HUES6 (cell line): ENCODE measurements around the gene EHMT1.

ENCODE experiments used
- H3K27ac ChIP-seq: 2 replicates; pipeline ENCODE4 v1.7.0; 2013; ENCODE audit warnings: low read depth, mild to moderate bottlenecking, low read length, inconsistent platforms
- H3K27me3 ChIP-seq: 2 replicates; pipeline ENCODE4 v1.6.1; 2013; ENCODE audit warnings: low read length; ENCODE audit not compliant: control insufficient read depth, insufficient read depth
- H3K36me3 ChIP-seq: 2 replicates; pipeline ENCODE4 v1.6.1; 2013; ENCODE audit warnings: low read length; ENCODE audit not compliant: control insufficient read depth, insufficient read depth
- H3K4me1 ChIP-seq: 2 replicates; pipeline ENCODE4 v1.6.1; 2013; ENCODE audit warnings: low read length; ENCODE audit not compliant: control insufficient read depth, insufficient read depth
- H3K4me3 ChIP-seq: 2 replicates; pipeline ENCODE4 v1.5.1; 2013; ENCODE audit warnings: low read depth, low read length
- H3K9ac ChIP-seq: one replicate; pipeline ENCODE4 v1.6.1; 2013; ENCODE audit warnings: mild to moderate bottlenecking, low read length
- H3K9me3 ChIP-seq: 2 replicates; pipeline ENCODE4 v1.6.1; 2013; ENCODE audit warnings: low read depth, low read length; ENCODE audit not compliant: control insufficient read depth, insufficient read depth

Gene EHMT1

DNA sequence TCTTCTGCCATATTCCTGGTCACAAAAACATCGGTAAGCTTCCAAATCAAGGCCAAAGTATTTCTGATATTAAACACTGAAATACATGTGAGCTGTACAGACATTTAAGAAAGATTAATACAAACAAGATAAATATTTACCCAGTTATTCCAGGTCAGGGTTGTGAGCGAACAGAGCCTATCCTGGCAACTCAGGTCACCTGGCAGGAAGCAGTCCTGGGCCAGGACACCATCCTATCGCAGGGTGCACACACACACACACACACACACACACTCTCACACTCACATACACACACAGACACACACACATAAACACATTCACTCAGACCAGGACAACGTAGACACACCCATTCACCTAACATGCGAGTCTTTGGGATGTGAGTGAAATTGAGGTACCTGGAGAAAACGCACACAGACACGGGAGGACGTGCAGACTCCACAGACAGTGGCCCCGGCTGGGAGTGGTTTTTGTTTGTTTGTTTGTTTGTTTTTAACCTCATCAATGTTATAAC, 176.4 kb downstream of the EHMT1 start:
- Histone ChIP-seq H3K27ac (no peak overlapping the region), H3K9me3 (no peaks in the 10 kb centered on the region), H3K27me3 (no peaks in the 10 kb centered on the region), H3K9ac (no peak overlapping the region), H3K4me3 (no peak overlapping the region), H3K36me3 (peaks cover 93% of the 10 kb centered on the region), H3K4me1 (no peaks in the 10 kb centered on the region)

DNA sequence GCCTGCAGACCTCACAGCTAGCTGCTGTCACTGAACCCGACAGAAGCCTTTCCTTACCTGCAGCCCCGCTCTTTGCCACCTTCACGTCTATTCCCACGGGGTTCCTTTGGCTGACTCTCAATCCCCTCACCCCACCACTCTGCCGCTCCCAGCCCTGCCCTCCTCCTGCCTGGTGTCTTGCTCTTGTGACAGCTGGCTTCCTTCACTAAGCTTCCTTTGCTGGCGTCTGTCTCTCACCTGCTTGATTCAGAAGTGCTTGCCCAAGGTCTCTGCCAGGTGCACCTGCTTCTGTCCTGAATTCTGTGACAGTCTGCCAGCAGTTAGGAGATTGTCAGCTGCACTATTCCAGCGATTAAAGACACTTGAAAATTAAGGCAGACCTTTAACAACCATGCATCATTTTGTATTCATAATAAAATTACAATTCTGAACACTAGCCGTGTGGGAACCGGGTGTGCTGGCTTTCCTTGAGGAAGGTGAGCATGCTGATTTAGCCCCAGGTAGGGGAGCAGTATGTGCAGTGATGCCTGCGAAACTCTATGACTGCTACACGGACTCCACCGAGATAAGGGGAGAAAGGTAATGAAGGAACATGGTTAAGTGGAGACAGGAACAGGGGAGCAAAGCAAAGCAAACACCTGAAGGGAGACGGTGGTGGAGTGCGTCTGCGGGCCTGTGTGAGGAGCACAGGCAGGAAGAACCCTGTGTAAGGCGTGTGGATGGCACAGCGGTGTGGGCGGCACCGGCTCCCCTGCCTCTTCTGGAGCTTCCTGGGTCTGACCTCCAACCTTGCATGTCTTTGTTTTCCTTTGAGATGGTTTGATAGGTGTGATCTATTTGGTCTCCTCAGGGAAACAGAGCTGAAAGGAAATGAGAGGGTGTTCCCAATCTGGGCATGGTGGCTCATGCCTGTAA, 178.7 kb downstream of the EHMT1 start:
- Histone ChIP-seq H3K36me3 (peaks cover 93% of the 10 kb centered on the region), H3K9me3 (no peaks in the 10 kb centered on the region), H3K9ac (no peak overlapping the region), H3K4me1 (no peaks in the 10 kb centered on the region), H3K4me3 (no peak overlapping the region), H3K27ac (no peak overlapping the region), H3K27me3 (no peaks in the 10 kb centered on the region)

DNA sequence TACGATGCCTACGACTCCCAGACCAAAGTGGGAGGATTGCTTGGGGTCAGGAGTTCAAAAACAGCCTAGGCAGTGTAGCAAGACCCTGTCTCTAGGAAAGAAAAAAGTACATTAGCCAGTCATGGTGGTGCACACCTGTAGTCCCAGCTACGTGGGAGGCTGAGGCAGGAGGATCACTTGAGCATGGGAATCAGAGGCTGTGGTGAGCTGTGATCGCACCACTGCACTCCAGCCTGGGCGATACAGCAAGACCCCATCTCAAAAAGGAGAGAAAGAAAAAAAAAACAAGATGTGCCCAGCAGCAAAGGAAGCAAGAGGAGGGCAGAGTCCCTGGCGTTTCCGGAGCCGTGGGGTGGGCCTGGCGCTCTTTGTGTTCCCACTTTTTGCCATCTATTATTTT, 179.3 kb downstream of the EHMT1 start:
- H3K36me3 ChIP-seq: peaks cover 93% of the 10 kb centered on the region
- H3K4me3 ChIP-seq: no peak overlapping the region
- no peak overlapping the region for H3K9ac ChIP-seq
- no peaks in the 10 kb centered on the region for H3K4me1 ChIP-seq
- no peaks in the 10 kb centered on the region for H3K27me3 ChIP-seq
- H3K9me3 ChIP-seq: no peaks in the 10 kb centered on the region
- H3K27ac ChIP-seq: no peak overlapping the region

DNA sequence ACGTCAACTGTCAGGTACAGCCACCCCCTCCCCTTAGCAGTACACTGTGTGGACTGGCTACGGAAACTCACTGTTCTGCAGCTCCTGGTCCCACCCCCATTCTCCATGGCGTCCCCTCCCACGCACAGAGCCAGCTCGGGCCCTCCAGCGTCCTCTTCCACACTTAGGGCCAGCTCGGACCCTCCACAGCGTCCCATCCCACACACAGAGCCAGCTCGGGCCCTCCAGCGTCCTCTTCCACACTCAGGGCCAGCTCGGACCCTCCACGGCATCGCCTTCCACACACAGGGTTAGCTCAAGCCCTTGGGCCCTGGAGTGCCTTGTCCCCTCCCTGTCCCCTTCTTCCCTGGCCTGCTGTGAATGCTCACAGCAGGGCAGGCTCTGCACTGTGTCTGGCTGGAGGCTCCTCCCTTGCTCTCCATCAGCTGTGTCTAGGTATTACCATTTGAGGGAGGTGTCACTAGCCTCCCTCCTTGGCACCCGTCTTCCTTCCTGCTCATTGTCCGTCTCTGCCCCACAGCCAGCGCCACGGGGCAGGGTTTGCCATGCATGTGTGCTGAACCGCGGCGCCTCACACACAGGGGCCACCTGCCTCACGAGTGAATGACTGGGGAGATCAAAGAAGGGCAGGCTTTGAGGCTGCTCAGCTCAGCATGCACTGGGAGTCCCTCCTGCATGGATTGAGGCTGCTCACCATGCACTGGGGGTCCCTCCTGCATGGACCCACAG, 180.3 kb downstream of the EHMT1 start:
- no peak overlapping the region for H3K9ac ChIP-seq
- no peaks in the 10 kb centered on the region for H3K27me3 ChIP-seq
- H3K4me3 ChIP-seq: no peak overlapping the region
- H3K27ac ChIP-seq: no peak overlapping the region
- H3K9me3 ChIP-seq: no peaks in the 10 kb centered on the region
- H3K4me1 ChIP-seq: no peaks in the 10 kb centered on the region
- H3K36me3 ChIP-seq: peaks cover 95% of the 10 kb centered on the region

DNA sequence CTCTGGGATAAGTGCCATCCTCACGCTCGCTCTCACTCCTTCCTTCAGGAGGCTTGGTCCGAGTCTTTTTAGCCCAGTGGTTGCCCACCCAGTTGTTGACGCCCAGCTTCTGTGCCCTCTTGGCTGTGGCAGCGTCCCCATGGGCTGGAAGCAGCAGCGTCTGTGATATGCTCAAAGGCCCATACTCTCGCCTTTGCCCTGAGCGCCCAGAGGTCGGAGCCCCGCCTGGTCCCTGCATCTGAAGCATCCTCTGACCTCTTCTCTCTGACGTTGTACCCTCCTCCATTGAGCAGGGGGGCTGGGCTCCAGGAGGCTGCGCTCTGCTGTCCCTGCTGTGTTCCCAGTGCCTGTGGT, 180.8 kb downstream of the EHMT1 start:
- Histone ChIP-seq H3K9me3 (no peaks in the 10 kb centered on the region), H3K9ac (no peak overlapping the region), H3K36me3 (peaks cover 92% of the 10 kb centered on the region), H3K4me3 (no peak overlapping the region), H3K4me1 (no peaks in the 10 kb centered on the region), H3K27ac (no peak overlapping the region), H3K27me3 (no peaks in the 10 kb centered on the region)

DNA sequence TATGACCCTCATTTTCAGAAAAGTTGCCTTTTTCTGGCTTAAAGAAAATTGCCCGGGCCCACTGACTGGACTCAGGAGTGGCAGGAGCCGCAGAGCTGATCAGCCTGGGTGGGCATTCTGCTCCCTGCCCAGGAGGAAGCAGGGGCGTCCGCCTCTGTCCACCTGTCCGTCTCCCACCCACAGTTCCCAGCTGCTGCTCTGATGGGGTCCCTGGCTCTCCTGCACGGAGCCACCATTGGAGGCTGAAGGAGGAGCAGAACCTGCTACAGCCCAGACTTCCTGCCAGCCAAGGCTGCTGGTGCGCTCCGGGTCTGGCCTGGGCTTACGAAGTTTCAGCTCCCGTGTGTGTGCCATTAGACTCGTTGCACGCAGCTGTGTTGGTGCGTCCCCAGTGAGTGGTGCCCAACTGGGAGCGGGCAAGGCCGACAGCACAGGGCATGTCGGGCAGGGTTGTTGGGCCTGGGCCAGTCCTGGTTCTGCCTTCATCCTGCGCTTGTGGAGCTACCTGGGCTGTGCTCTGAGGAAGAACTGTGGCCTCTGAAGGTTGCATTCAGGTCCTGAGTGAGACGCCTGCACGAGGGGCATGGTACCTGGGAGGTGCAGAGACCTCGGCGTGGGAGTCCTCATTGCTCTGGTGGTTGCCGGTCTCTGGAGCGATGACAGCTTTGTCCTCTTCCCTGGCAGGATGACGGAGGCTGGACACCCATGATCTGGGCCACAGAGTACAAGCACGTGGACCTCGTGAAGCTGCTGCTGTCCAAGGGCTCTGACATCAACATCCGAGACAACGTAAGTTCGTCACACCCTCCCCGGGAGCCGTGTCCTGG, 181.6 kb downstream of the EHMT1 start:
- H3K9ac ChIP-seq: no peak overlapping the region
- no peak overlapping the region for H3K27ac ChIP-seq
- H3K36me3 ChIP-seq: peaks cover 92% of the 10 kb centered on the region

DNA sequence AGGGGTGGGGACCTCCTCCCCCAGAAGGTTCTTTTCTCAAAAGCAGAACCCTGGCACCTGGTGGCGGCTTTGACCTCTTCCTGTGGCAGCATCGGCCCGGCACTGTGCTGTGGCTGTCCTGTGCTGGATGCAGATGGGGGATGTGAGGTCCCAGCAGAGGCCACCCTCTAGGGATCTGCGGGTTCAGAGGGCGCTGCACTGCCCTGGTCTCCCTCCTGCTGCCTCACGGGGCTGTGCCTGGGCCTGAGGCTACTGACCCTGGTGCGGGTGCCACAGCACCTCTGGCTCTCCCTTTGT, 182.2 kb downstream of the EHMT1 start:
- Histone ChIP-seq H3K4me1 (no peaks in the 10 kb centered on the region), H3K27ac (no peak overlapping the region), H3K4me3 (no peak overlapping the region), H3K36me3 (peaks cover 87% of the 10 kb centered on the region), H3K9me3 (no peaks in the 10 kb centered on the region), H3K27me3 (no peaks in the 10 kb centered on the region), H3K9ac (no peak overlapping the region)

More for the DNA sequence above, 181.6 kb downstream of the EHMT1 start:
- no peaks in the 10 kb centered on the region for H3K27me3 ChIP-seq
- H3K9me3 ChIP-seq: no peaks in the 10 kb centered on the region
- no peak overlapping the region for H3K4me3 ChIP-seq
- no peaks in the 10 kb centered on the region for H3K4me1 ChIP-seq

DNA sequence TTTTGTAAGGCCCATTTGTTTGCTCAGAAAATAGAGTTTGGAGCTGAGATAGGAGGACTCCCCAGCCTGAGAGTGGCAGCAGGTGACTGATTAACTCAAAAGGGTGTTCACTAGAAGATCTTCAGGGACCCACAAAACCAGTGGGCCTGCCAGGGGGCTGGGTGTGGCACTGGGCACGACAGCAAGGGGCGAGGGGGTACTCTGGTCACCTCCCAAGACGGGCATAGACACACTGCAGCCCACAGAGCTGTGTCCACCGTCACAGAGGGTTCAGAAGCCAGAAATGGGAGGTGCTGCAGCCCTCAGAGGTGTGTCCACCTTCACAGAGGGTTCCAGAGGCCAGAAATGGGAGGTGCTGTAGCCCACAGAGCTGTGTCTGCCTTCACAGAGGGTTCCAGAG, 183.2 kb downstream of the EHMT1 start:
- Histone ChIP-seq H3K27ac (no peak overlapping the region), H3K27me3 (no peaks in the 10 kb centered on the region), H3K4me1 (no peaks in the 10 kb centered on the region), H3K9ac (no peak overlapping the region), H3K9me3 (no peaks in the 10 kb centered on the region), H3K4me3 (no peak overlapping the region), H3K36me3 (peaks cover 78% of the 10 kb centered on the region)

DNA sequence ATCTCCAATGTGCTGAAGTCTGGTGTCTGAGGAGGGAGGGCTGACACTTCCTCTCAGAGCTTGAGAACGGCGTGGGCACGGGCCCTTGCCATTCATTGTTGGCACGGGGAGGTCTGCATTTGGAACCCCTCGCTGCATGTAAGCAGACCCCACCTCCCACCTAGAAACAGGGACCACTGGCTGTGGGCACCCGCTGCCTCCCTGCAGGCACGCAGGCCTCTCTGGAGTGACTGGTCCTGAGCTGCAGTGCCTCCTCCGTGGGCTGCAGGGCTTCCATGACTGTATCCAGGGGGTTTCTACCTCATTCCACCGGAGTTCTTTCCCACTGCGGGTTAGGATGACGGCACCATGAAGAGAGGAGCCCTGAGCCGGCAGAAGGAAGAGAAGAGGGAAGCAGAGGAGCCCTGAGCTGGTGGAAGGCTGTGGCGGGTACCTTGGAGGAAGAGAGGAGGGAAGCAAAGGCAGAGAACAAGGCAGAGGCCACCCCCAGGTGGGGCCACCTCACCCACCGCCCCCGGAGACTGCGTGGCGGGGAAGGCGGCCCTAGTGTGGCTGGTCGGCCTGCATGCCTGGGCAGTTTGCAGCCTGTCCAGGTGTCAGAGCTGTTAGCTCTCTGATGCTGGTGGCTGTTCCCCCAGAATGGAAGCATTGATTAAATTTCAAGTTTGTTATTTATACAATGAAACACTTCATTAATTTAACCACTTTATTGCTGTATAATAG, 183.9 kb downstream of the EHMT1 start:
- no peaks in the 10 kb centered on the region for H3K9me3 ChIP-seq
- no peak overlapping the region for H3K9ac ChIP-seq
- H3K4me1 ChIP-seq: no peaks in the 10 kb centered on the region
- peaks cover 71% of the 10 kb centered on the region for H3K36me3 ChIP-seq
- no peak overlapping the region for H3K4me3 ChIP-seq
- H3K27me3 ChIP-seq: no peaks in the 10 kb centered on the region
- H3K27ac ChIP-seq: no peak overlapping the region

DNA sequence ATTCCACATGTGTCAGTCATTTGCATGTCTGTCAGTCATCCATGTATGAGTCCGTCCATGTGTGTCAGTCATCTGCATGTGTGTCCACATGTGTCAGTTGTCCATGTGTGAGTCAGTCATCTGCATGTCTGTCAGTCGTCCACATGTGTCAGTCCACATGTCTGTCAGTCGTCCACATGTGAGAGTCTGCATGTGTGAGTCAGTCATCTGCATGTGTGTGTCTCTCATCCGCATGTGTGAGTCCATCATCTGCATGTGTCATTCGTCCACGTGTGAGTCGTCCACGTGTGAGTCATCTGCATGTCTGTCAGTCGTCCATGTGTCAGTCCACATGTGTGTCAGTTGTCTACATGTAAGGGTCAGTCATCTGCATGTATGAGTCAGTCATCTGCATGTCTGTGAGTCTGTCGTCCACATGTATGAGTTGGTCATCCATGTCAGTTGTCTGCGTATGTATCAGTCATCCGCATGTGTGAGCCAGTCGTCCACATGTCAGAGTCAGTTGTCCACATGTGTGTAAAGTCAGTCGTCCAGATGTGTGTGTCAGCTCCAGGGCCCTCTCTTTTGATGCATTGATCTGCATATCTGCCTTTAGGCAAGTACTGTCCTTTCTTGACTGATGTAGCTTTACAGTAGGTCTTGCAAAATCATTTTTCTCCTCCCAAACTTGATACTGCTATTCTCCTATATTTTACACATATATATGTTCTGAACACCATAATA, 186.3 kb downstream of the EHMT1 start:
- peaks cover 64% of the 10 kb centered on the region for H3K36me3 ChIP-seq

More for the DNA sequence above, 186.3 kb downstream of the EHMT1 start:
- Histone ChIP-seq H3K9me3 (no peaks in the 10 kb centered on the region), H3K27me3 (no peaks in the 10 kb centered on the region), H3K4me3 (no peak overlapping the region), H3K27ac (no peak overlapping the region), H3K9ac (no peak overlapping the region), H3K4me1 (no peaks in the 10 kb centered on the region)
